Measurements from ENCODE around the gene OR5H14.

GRCh38 chr3:98172621-98173020 is 25.3 kb downstream of the OR5H14 start:
- TF ChIP-seq, protein P1, sequence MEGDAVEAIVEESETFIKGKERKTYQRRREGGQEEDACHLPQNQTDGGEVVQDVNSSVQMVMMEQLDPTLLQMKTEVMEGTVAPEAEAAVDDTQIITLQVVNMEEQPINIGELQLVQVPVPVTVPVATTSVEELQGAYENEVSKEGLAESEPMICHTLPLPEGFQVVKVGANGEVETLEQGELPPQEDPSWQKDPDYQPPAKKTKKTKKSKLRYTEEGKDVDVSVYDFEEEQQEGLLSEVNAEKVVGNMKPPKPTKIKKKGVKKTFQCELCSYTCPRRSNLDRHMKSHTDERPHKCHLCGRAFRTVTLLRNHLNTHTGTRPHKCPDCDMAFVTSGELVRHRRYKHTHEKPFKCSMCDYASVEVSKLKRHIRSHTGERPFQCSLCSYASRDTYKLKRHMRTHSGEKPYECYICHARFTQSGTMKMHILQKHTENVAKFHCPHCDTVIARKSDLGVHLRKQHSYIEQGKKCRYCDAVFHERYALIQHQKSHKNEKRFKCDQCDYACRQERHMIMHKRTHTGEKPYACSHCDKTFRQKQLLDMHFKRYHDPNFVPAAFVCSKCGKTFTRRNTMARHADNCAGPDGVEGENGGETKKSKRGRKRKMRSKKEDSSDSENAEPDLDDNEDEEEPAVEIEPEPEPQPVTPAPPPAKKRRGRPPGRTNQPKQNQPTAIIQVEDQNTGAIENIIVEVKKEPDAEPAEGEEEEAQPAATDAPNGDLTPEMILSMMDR (IDR thresholded peaks at IDR 0.05; ENCODE audit: low read depth, low read length), result no peak
- TF ChIP-seq POLR2A (IDR thresholded peaks at IDR 0.05; ENCODE audit: extremely low read depth, insufficient read length) (no peak), MAX (IDR thresholded peaks at IDR 0.05; ENCODE audit: low read depth, low read length) (no peak)

Data from NB4 (cell line).